K562 (cell line): ENCODE measurements around the gene PSMB11. TPM values are rescaled to one million over a fixed set of nuclear protein-coding genes. Genes with fewer than 3 reads are reported as not detected.

Experiments
- ATAC-seq: fragments of 200-7000 bp; cut with Tn5 transposase; 3 replicates; pipeline ENCODE4 v1.9.1; 2020; ENCODE audit warnings: moderate library complexity
- BruUV-seq: library from RNA; stranded (reverse); fragments of 400-500 nt; replicated peaks from 2 replicates; lab custom pipeline; 2021; lab: Mats Ljungman, UMichigan
- CTCF ChIA-PET: fragments of 300-600 bp; formaldehyde crosslinking; extraction: SDS; loops from one replicate; lab custom pipeline; 2021; ENCODE audit warnings: low intra/inter-chr PET ratio; lab: Yijun Ruan, JAX
- POLR2A ChIA-PET: fragments of 300-600, 350-650 bp; sonication (Branson Sonifier 250); formaldehyde crosslinking; extraction: SDS; loops from one replicate; lab custom pipeline; 2021; ENCODE audit warnings: antibody characterized with exemption, inconsistent platforms; lab: Yijun Ruan, JAX
- DNase-seq, 4 experiments: peaks; one replicate each; pipeline versions ENCODE4 v3.0.0 to v3.0.0-alpha.2; 2011 to 2018; ENCODE audit warnings: low spot score in 3 of 4, mixed read lengths in 3 of 4; ENCODE audit errors: extremely low read depth in 1 of 4
- FAIRE-seq: peaks from 2 replicates; lab custom pipeline; 2011; peaks lifted over from hg19 to GRCh38; lab: Jason Lieb, UNC
- H2AFZ ChIP-seq: 2 replicates; pipeline ENCODE4 v1.6.0; 2011; ENCODE audit warnings: low read depth, low read length, control low read depth, inconsistent platforms
- H3K27ac ChIP-seq: fragments of 200-600 bp; 3 replicates; pipeline ENCODE4 v1.8.0; 2011; ENCODE audit warnings: low read depth, mild to moderate bottlenecking, control low read depth, inconsistent platforms, low read length, moderate library complexity, mixed read lengths; ENCODE audit errors: extremely low read depth
- H3K27me3 ChIP-seq, 2 experiments: fragments of 300-600 bp in 1 of 2; 2 replicates in 1 of 2; 3 replicates in 1 of 2; pipeline versions ENCODE4 v1.6.0 to v1.8.0; 2011; ENCODE audit warnings: inconsistent platforms in 2 of 2, low read length in 2 of 2, mild to moderate bottlenecking in 1 of 2, mixed read lengths in 1 of 2, moderate library complexity in 1 of 2; ENCODE audit not compliant: control insufficient read depth in 2 of 2, insufficient read depth in 2 of 2
- H3K36me3 ChIP-seq: fragments of 300-600 bp; 3 replicates; pipeline ENCODE4 v1.8.0; 2011; ENCODE audit warnings: mild to moderate bottlenecking, low read length, inconsistent platforms; ENCODE audit not compliant: control insufficient read depth, insufficient read depth
- H3K4me1 ChIP-seq, 2 experiments: fragments of 200-600 bp in 1 of 2; replicated peaks in 1 of 2; 2 replicates in 1 of 2; 3 replicates in 1 of 2; pipeline versions ENCODE4 v1.5.1 to v1.8.0; 2011; ENCODE audit warnings: inconsistent platforms in 2 of 2, low read length in 2 of 2, mild to moderate bottlenecking in 1 of 2, mixed read lengths in 1 of 2, moderate library complexity in 1 of 2; ENCODE audit not compliant: control insufficient read depth in 2 of 2, insufficient read depth in 2 of 2
- H3K4me2 ChIP-seq: 2 replicates; pipeline ENCODE4 v1.6.1; 2011; ENCODE audit warnings: low read length, control low read depth, inconsistent platforms, mixed read lengths; ENCODE audit not compliant: insufficient read depth
- H3K4me3 ChIP-seq: fragments of 200-600 bp; sonication (generic), shearing (Covaris generic); 2 replicates; pipeline ENCODE4 v1.5.1; 2016; ENCODE audit warnings: control low read depth, inconsistent platforms
- H3K79me2 ChIP-seq: fragments of 200-600 bp; 3 replicates; pipeline ENCODE4 v1.8.0; 2011; ENCODE audit warnings: low read length, inconsistent platforms; ENCODE audit not compliant: control insufficient read depth, insufficient read depth
- H3K9ac ChIP-seq, 2 experiments: 2 replicates each; pipeline versions ENCODE4 v1.6.0 to v1.6.1; 2011; ENCODE audit warnings: low read depth in 2 of 2, low read length in 2 of 2, control low read depth in 1 of 2, inconsistent platforms in 1 of 2, mild to moderate bottlenecking in 1 of 2, mixed read lengths in 1 of 2; ENCODE audit not compliant: insufficient read depth in 1 of 2
- H3K9me1 ChIP-seq: one replicate; pipeline ENCODE4 v1.6.0; 2011; ENCODE audit warnings: inconsistent platforms, mild to moderate bottlenecking, low read length, moderate library complexity; ENCODE audit not compliant: control insufficient read depth, insufficient read depth
- H3K9me3 ChIP-seq: replicated peaks from 2 replicates; pipeline ENCODE4 v1.5.1; 2011; ENCODE audit warnings: low read depth, low read length, inconsistent platforms; ENCODE audit not compliant: control insufficient read depth, insufficient read depth
- H4K20me1 ChIP-seq: replicated peaks from 2 replicates; pipeline ENCODE4 v1.6.1; 2011; ENCODE audit warnings: low read length, inconsistent platforms, mixed read lengths; ENCODE audit not compliant: control insufficient read depth, insufficient read depth
- ASH1L ChIP-seq: fragments of 450-650 bp; IDR thresholded peaks from 2 replicates; pipeline ENCODE4 v1.6.1; 2018; ENCODE audit warnings: borderline replicate concordance, mild to moderate bottlenecking, low read depth; ENCODE audit not compliant: partially characterized antibody
- BRCA1 ChIP-seq, 2 experiments: fragments of 450-650 bp in 1 of 2; sonication (generic) in 1 of 2; formaldehyde crosslinking in 1 of 2; IDR thresholded peaks; 2 replicates each; pipeline versions ENCODE4 v1.5.0 to v1.6.1; 2017 to 2020; ENCODE audit warnings: mild to moderate bottlenecking in 1 of 2, missing genetic modification reagents in 1 of 2
- ELF4 ChIP-seq: fragments of 450-650 bp; formaldehyde crosslinking; IDR thresholded peaks from 2 replicates; pipeline ENCODE4 v1.4.0; 2022; ENCODE audit warnings: missing genetic modification characterization
- FOXA3 ChIP-seq, 2 experiments: fragments of 450-650 bp in 1 of 2; sonication (generic) in 1 of 2; formaldehyde crosslinking; IDR thresholded peaks in 1 of 2; conservative IDR thresholded peaks in 1 of 2; 2 replicates each; pipeline versions ENCODE4 v1.4.0 to v1.8.0; 2020 to 2022; ENCODE audit warnings: mild to moderate bottlenecking in 2 of 2, missing genetic modification reagents in 1 of 2
- GTF2A2 ChIP-seq: IDR thresholded peaks from 2 replicates; pipeline ENCODE4 v1.6.1; 2016; ENCODE audit warnings: mild to moderate bottlenecking, missing genetic modification characterization, missing compliant biosample characterization
- MCM5 ChIP-seq: fragments of 450-650 bp; IDR thresholded peaks from 2 replicates; pipeline ENCODE4 v1.6.1; 2016; ENCODE audit warnings: low read depth
- NR2C2 ChIP-seq, 2 experiments: fragments of 200-800 bp in 1 of 2; sonication (Bioruptor generic) in 1 of 2; sonication (generic) in 1 of 2; formaldehyde crosslinking in 1 of 2; IDR thresholded peaks; 2 replicates each; pipeline versions ENCODE4 v1.6.1 to v1.8.0; 2016 to 2022; ENCODE audit warnings: mild to moderate bottlenecking in 1 of 2, missing compliant biosample characterization in 1 of 2, missing genetic modification characterization in 1 of 2, missing genetic modification reagents in 1 of 2
- RCOR1 ChIP-seq, 2 experiments: IDR thresholded peaks; 2 replicates each; pipeline ENCODE4 v1.6.1; 2012; ENCODE audit warnings: low read depth in 2 of 2, low read length in 2 of 2, borderline replicate concordance in 1 of 2, improper control_type of control experiment in 1 of 2
- SIX5 ChIP-seq, 2 experiments: IDR thresholded peaks; 2 replicates each; pipeline ENCODE4 v1.6.1; 2011; ENCODE audit warnings: low read length in 2 of 2, borderline replicate concordance in 1 of 2, low read depth in 1 of 2, mild to moderate bottlenecking in 1 of 2, moderate library complexity in 1 of 2; ENCODE audit not compliant: insufficient read depth in 1 of 2
- WHSC1 ChIP-seq: IDR thresholded peaks from one replicate; pipeline ENCODE4 v1.6.1; 2012; ENCODE audit warnings: low read length, control low read depth, inconsistent platforms
- ZBTB17 ChIP-seq: fragments of 450-650 bp; formaldehyde crosslinking; IDR thresholded peaks from 2 replicates; pipeline ENCODE4 v1.4.0; 2020; ENCODE audit warnings: mild to moderate bottlenecking
- ZNF133 ChIP-seq: fragments of 250-450 bp; sonication (Bioruptor Pico); IDR thresholded peaks from 2 replicates; pipeline ENCODE4 v1.4.0; 2020; ENCODE audit warnings: mild to moderate bottlenecking
- ZNF561 ChIP-seq: fragments of 450-650 bp; formaldehyde crosslinking; conservative IDR thresholded peaks from 2 replicates; pipeline ENCODE4 v1.4.0; 2020; ENCODE audit warnings: mild to moderate bottlenecking, moderate library complexity
- WGBS: fragments of 100-300 bp; shearing (Covaris generic); methylation state at CpG from one replicate; pipeline ENCODE4 v1.1.6; 2016; ENCODE audit warnings: low coverage, mixed read lengths; ENCODE audit not compliant: insufficient coverage; ENCODE audit errors: missing lambda C conversion rate; 5-methylcytosine and 5-hydroxymethylcytosine counted together
- in situ Hi-C: fragments of 300-500 bp; cut with MboI; formaldehyde crosslinking; loops from 4 replicates; pipeline ENCODE4 v1.15.0; 2018; ENCODE audit warnings: inconsistent platforms, mixed read lengths
- intact Hi-C: fragments of 100-400 bp; cut with micrococcal nuclease; formaldehyde crosslinking; loops from 2 replicates; pipeline ENCODE4 v1.14.2; 2022
- polyA plus RNA-seq, 8 experiments: library from polyadenylated mRNA; depleted of rRNA in 4 of 8; stranded (reverse) in 5 of 8; unstranded in 3 of 8; fragments of >200 nt; fragmentation: Nextera tagmentation in 2 of 8; fragmentation: Illumina TruSeq in 1 of 8; extraction: Ambion mirVana in 2 of 8; extraction: Trizol in 1 of 8; gene quantifications; 2 replicates each; pipeline versions ENCODE4 v1.2.1 to v1.2.3, GENCODE V29; 2011 to 2014; ENCODE audit warnings: inconsistent platforms in 1 of 8, missing spikeins in 1 of 8
- total RNA-seq, 7 experiments: library from RNA; depleted of rRNA in 6 of 7; stranded (reverse); fragments of >200 nt in 6 of 7; fragmentation: Illumina TruSeq in 2 of 7; extraction: Trizol in 2 of 7; gene quantifications; 2 replicates each; pipeline versions ENCODE4 v1.2.1 to v1.2.3, GENCODE V29; 2011 to 2021; ENCODE audit warnings: low replicate concordance in 1 of 7
- TF ChIP-seq, protein P1 (sequence below): fragments of 450-650 bp; IDR thresholded peaks from 2 replicates; pipeline ENCODE4 v1.6.1; 2017; ENCODE audit warnings: mild to moderate bottlenecking, moderate library complexity
- TF ChIP-seq, protein P2 (sequence below): sonication (generic); formaldehyde crosslinking; IDR thresholded peaks from 2 replicates; pipeline ENCODE4 v1.9.0; 2022; ENCODE audit warnings: mild to moderate bottlenecking, missing genetic modification reagents
- TF ChIP-seq, protein P3 (sequence below): sonication (generic); formaldehyde crosslinking; IDR thresholded peaks from 2 replicates; pipeline ENCODE4 v1.8.0; 2022; ENCODE audit warnings: missing genetic modification reagents, mild to moderate bottlenecking, borderline replicate concordance

PSMB11 gene
- total and polyA plus RNA-seq, 9 of the 15 experiments (the other 6 are each of a cell fraction or from before 2014, with no cell fraction given), result not detected

DNA sequence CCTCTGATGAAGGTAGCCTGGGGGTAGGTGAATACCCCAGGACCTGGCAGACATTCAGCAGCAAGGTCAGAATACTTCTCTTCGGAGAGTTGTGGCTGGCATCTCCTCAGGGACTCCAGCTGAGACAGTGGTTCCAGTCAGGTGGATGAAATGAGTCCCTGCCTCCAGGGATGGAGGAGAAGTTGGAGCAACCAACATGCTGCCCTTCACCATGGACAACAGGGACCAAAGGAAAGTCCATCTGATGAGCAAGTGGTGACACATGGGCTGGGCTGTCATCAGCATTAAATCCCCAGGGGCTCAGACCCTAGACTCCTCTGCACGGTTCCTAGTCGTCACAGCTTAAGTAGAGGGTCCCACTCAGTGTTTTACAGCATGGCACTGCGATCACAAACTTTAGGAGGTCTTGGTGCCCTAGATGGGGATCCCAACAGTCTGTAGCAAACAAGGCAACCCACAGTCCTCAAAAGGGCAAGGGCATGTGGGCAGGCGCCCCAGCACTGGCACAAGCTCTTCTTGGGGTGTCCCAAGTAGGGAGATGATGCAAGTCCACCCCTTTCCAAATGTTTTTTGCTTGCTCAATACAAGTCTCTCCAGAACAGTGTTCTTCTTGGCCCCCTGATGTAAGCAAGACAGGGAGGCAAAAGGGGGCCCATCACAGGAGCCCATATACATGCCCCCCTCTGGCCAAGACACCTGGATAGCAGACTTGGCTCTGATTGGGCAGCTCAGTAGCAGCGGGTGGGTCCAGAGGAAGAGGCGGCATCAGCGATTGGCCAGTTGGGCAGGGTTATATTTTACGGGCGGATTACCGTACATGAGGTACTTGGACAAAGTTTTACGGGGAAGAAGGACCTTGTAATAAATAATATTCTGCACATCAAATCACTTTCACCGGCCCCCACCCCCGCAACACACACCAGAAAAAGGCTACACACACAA lies 26.1 kb downstream of the PSMB11 start:
- ATAC-seq (no peak), DNase-seq (peak in 3 of 4 experiments; percentile 35 to 77 (median 75)), FAIRE-seq (no peak)
- 81% methylated on average over 14 of the region's 14 CpGs for WGBS
- in situ Hi-C loops (loop anchor here (5.0 kb wide), 1 partner anchor 39 kb away; no protein-coding TSS in a partner anchor), intact Hi-C loops (no loop called here)
- H3K27me3 ChIP-seq, result no peaks in the 10 kb centered on the region
- TSS peak; percentile 7 for BruUV-seq
- peaks cover 68% of the 10 kb centered on the region for H3K79me2 ChIP-seq
- H3K4me2 ChIP-seq, result no peak overlapping the region; the same call in 1 of the 2 replicates
- CTCF ChIA-PET, result interaction anchor here (0.6 to 7.2 kb wide), 13 partner anchors 11 to 479 kb away, joined by 3 to 109 read pairs (median 5); no protein-coding TSS in a partner anchor
- no peak overlapping the region for H3K27ac ChIP-seq
- no peak overlapping the region for H3K9ac ChIP-seq
- peaks cover 14% of the 10 kb centered on the region; the same call in 1 of the 2 replicates for H4K20me1 ChIP-seq
- no peaks in the 10 kb centered on the region for H3K9me3 ChIP-seq
- peaks cover 5% of the 10 kb centered on the region for H3K9me1 ChIP-seq
- H3K4me3 ChIP-seq, result no peak overlapping the region
- POLR2A ChIA-PET, result interaction anchor here (1.0 to 2.1 kb wide), 12 partner anchors 10 to 265 kb away, joined by 3 to 23 read pairs (median 5); partner anchors contain the start of genes ACIN1, C14orf119, CDH24 and PRMT5
- H2AFZ ChIP-seq, result no peak overlapping the region
- H3K4me1 ChIP-seq, result peaks cover 20 to 26% of the 10 kb centered on the region in 2 experiments
- peaks cover 83% of the 10 kb centered on the region for H3K36me3 ChIP-seq
- TF ChIP-seq RCOR1 (IDR thresholded peaks at IDR 0.05; ENCODE audit: borderline replicate concordance in 1 of 2, low read depth in 2 of 2, low read length in 2 of 2) (no peak), WHSC1 (no peak), GTF2A2 (tag) (no peak), NR2C2 (CRISPR knock-in tag; IDR thresholded peaks at IDR 0.05) (no peak), NR2C2 (tag; IDR thresholded peaks at IDR 0.05) (no peak), ELF4 (no peak), MCM5 (no peak), ZBTB17 (no peak), ASH1L (peak; percentile 37), SIX5 (IDR thresholded peaks at IDR 0.05; ENCODE audit: borderline replicate concordance in 1 of 2, insufficient read depth in 1 of 2, low read depth in 1 of 2, low read length in 2 of 2) (no peak), ZNF561 (no peak), BRCA1 (IDR thresholded peaks at IDR 0.05) (no peak), BRCA1 (CRISPR knock-in tag; IDR thresholded peaks at IDR 0.05) (no peak), ZNF133 (CRISPR knock-in tag) (no peak), FOXA3 (CRISPR knock-in tag; conservative IDR thresholded peaks at IDR 0.05 in 1 of 2, IDR thresholded peaks at IDR 0.05 in 1 of 2) (0 out of 4 replicates have a peak, but pooled peaks of 1 of the 2 experiments have one; percentile 13)
- TF ChIP-seq, protein P1, sequence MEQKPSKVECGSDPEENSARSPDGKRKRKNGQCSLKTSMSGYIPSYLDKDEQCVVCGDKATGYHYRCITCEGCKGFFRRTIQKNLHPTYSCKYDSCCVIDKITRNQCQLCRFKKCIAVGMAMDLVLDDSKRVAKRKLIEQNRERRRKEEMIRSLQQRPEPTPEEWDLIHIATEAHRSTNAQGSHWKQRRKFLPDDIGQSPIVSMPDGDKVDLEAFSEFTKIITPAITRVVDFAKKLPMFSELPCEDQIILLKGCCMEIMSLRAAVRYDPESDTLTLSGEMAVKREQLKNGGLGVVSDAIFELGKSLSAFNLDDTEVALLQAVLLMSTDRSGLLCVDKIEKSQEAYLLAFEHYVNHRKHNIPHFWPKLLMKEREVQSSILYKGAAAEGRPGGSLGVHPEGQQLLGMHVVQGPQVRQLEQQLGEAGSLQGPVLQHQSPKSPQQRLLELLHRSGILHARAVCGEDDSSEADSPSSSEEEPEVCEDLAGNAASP, result no peak
- TF ChIP-seq, protein P2, sequence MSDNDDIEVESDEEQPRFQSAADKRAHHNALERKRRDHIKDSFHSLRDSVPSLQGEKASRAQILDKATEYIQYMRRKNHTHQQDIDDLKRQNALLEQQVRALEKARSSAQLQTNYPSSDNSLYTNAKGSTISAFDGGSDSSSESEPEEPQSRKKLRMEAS (CRISPR knock-in tag), result 0 out of 2 replicates have a peak, but pooled peaks have one; percentile 6
- TF ChIP-seq, protein P3, sequence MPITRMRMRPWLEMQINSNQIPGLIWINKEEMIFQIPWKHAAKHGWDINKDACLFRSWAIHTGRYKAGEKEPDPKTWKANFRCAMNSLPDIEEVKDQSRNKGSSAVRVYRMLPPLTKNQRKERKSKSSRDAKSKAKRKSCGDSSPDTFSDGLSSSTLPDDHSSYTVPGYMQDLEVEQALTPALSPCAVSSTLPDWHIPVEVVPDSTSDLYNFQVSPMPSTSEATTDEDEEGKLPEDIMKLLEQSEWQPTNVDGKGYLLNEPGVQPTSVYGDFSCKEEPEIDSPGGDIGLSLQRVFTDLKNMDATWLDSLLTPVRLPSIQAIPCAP (CRISPR knock-in tag), result no peak
